Gastrocnemius medialis (tissue), 4 donors: ENCODE results near the gene PRKN. TPM values are rescaled to one million over a fixed set of nuclear protein-coding genes. Genes with fewer than 3 reads are reported as not detected.

Experiments
- ATAC-seq, 2 donors: fragments of 150-250 bp; one replicate each; pipeline ENCODE4 v1.9.1; 2016
- DNase-seq, 2 donors: peaks; one replicate each; pipeline ENCODE4 v3.0.0-alpha.2; 2019
- H3K27ac ChIP-seq, 4 donors: fragments of 200-600 bp; sonication (generic); 1 replicate in 1 of 4; 2 replicates in 3 of 4; pipeline ENCODE4 v1.5.1; 2016 to 2018; ENCODE audit warnings: mild to moderate bottlenecking in 2 of 4, moderate library complexity in 1 of 4
- H3K27me3 ChIP-seq, 3 donors: fragments of 200-600 bp; sonication (generic) in 2 of 3; 1 replicate in 1 of 3; 2 replicates in 2 of 3; pipeline versions ENCODE4 v1.5.1 to v1.6.0; 2016 to 2019; ENCODE audit warnings: mild to moderate bottlenecking in 1 of 3, moderate library complexity in 1 of 3
- H3K36me3 ChIP-seq, 2 donors: fragments of 200-600 bp; sonication (generic) in 1 of 2; one replicate each; pipeline ENCODE4 v1.5.1; 2017 to 2018
- H3K4me1 ChIP-seq, 2 donors: fragments of 200-600 bp; sonication (generic) in 1 of 2; one replicate each; pipeline ENCODE4 v1.5.1; 2016 to 2017; ENCODE audit warnings: mild to moderate bottlenecking in 2 of 2
- H3K4me3 ChIP-seq, 4 donors: fragments of 200-600 bp; sonication (generic) in 3 of 4; 1 replicate in 1 of 4; 2 replicates in 3 of 4; pipeline ENCODE4 v1.5.1; 2016 to 2019; ENCODE audit warnings: mild to moderate bottlenecking in 2 of 4
- H3K9me3 ChIP-seq, 3 donors: fragments of 200-600 bp; sonication (generic) in 2 of 3; 1 replicate in 1 of 3; 2 replicates in 2 of 3; pipeline ENCODE4 v1.5.1; 2016 to 2019
- POLR2A ChIP-seq, 2 donors: fragments of 450-650 bp; IDR thresholded peaks; one replicate each; pipeline ENCODE4 v1.6.1; 2017; ENCODE audit warnings: antibody characterized with exemption in 2 of 2, mild to moderate bottlenecking in 2 of 2, moderate library complexity in 2 of 2
- in situ Hi-C, 4 donors: fragments of 200-750 bp; cut with MboI; loops; one replicate each; pipeline versions ENCODE4 v1.15.0 to v1.8.0; 2017; ENCODE audit warnings: low sequenced_read_pairs in 4 of 4
- intact Hi-C: fragments of 100-400 bp; cut with DNase I; formaldehyde crosslinking; loops from one replicate; pipeline ENCODE4 v1.15.1; 2023; ENCODE audit warnings: low total_unique reads
- total RNA-seq, 4 donors: library from RNA; depleted of rRNA; stranded (reverse); fragments of >200 nt; gene quantifications; one replicate each; pipeline versions ENCODE4 v1.1.0 to v1.2.3, GENCODE V29; 2016
- TF ChIP-seq, protein P1 (sequence below), 5 experiments: fragments of 450-650 bp in 3 of 5; fragments of 200-600 bp in 2 of 5; sonication (generic) in 2 of 5; IDR thresholded peaks in 4 of 5; conservative IDR thresholded peaks in 1 of 5; 1 replicate in 4 of 5; 2 replicates in 1 of 5; pipeline ENCODE4 v1.5.1; 2016 to 2019; ENCODE audit warnings: antibody characterized with exemption in 5 of 5, mild to moderate bottlenecking in 3 of 5, moderate library complexity in 3 of 5

PRKN gene
- total RNA-seq, 4 donors from 2014 or later: 8.4 to 21.6 (median 13.7) TPM

GRCh38 chr6:162070639-162071038 lies 656.9 kb downstream of the PRKN start:
- H3K27me3 ChIP-seq: no peaks in the 10 kb centered on the region
- no peaks in the 10 kb centered on the region for H3K9me3 ChIP-seq
- H3K4me3 ChIP-seq: no peak overlapping the region
- no peaks in the 10 kb centered on the region for H3K4me1 ChIP-seq
- no peaks in the 10 kb centered on the region for H3K36me3 ChIP-seq
- ATAC-seq (no peak), DNase-seq (no peak)
- intact Hi-C loops (no loop called here), in situ Hi-C loops (no loop called here)
- no peak overlapping the region for H3K27ac ChIP-seq
- TF ChIP-seq POLR2A (IDR thresholded peaks at IDR 0.05): no peak
- TF ChIP-seq, protein P1, sequence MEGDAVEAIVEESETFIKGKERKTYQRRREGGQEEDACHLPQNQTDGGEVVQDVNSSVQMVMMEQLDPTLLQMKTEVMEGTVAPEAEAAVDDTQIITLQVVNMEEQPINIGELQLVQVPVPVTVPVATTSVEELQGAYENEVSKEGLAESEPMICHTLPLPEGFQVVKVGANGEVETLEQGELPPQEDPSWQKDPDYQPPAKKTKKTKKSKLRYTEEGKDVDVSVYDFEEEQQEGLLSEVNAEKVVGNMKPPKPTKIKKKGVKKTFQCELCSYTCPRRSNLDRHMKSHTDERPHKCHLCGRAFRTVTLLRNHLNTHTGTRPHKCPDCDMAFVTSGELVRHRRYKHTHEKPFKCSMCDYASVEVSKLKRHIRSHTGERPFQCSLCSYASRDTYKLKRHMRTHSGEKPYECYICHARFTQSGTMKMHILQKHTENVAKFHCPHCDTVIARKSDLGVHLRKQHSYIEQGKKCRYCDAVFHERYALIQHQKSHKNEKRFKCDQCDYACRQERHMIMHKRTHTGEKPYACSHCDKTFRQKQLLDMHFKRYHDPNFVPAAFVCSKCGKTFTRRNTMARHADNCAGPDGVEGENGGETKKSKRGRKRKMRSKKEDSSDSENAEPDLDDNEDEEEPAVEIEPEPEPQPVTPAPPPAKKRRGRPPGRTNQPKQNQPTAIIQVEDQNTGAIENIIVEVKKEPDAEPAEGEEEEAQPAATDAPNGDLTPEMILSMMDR (IDR thresholded peaks at IDR 0.05 in 4 of 5, conservative IDR thresholded peaks at IDR 0.05 in 1 of 5): no peak

- no peak overlapping the region for H3K27ac ChIP-seq
- H3K36me3 ChIP-seq: no peaks in the 10 kb centered on the region
- no peaks in the 10 kb centered on the region for H3K27me3 ChIP-seq
- intact Hi-C loops: no loop called here
- in situ Hi-C loops: no loop called here
- no peaks in the 10 kb centered on the region for H3K9me3 ChIP-seq
- H3K4me1 ChIP-seq: no peaks in the 10 kb centered on the region
- TF ChIP-seq POLR2A (IDR thresholded peaks at IDR 0.05): no peak
- TF ChIP-seq, protein P1 (IDR thresholded peaks at IDR 0.05 in 4 of 5, conservative IDR thresholded peaks at IDR 0.05 in 1 of 5): no peak
- no peak for DNase-seq
- ATAC-seq: no peak
- H3K4me3 ChIP-seq: no peak overlapping the region
Observed at GRCh38 chr6:162069995-162070394, 657.6 kb downstream of the PRKN start.

GRCh38 chr6:162068340-162068739 lies 659.2 kb downstream of the PRKN start:
- Histone ChIP-seq H3K27me3 (no peaks in the 10 kb centered on the region), H3K4me3 (no peak overlapping the region), H3K36me3 (no peaks in the 10 kb centered on the region), H3K27ac (no peak overlapping the region), H3K9me3 (no peaks in the 10 kb centered on the region), H3K4me1 (no peaks in the 10 kb centered on the region)
- in situ Hi-C loops (no loop called here), intact Hi-C loops (no loop called here)
- TF ChIP-seq POLR2A (IDR thresholded peaks at IDR 0.05): no peak
- TF ChIP-seq, protein P1 (IDR thresholded peaks at IDR 0.05 in 4 of 5, conservative IDR thresholded peaks at IDR 0.05 in 1 of 5): no peak
- no peak for DNase-seq
- ATAC-seq: no peak

GRCh38 chr6:162063666-162064065 lies 663.9 kb downstream of the PRKN start:
- no peak for ATAC-seq
- no peak for DNase-seq
- Histone ChIP-seq H3K4me1 (peaks cover 14 to 15% of the 10 kb centered on the region in 2 donors), H3K27me3 (no peaks in the 10 kb centered on the region), H3K27ac (no peak overlapping the region), H3K4me3 (no peak overlapping the region), H3K9me3 (no peaks in the 10 kb centered on the region), H3K36me3 (no peaks in the 10 kb centered on the region)
- in situ Hi-C loops: no loop called here
- TF ChIP-seq, protein P1 (IDR thresholded peaks at IDR 0.05 in 4 of 5, conservative IDR thresholded peaks at IDR 0.05 in 1 of 5): no peak
- TF ChIP-seq POLR2A (IDR thresholded peaks at IDR 0.05): no peak
- intact Hi-C loops: no loop called here

- TF ChIP-seq, protein P1 (IDR thresholded peaks at IDR 0.05 in 4 of 5, conservative IDR thresholded peaks at IDR 0.05 in 1 of 5): no peak
- no peak for TF ChIP-seq POLR2A (IDR thresholded peaks at IDR 0.05)
- no peak overlapping the region for H3K4me3 ChIP-seq
- no peaks in the 10 kb centered on the region for H3K27me3 ChIP-seq
- no peaks in the 10 kb centered on the region for H3K36me3 ChIP-seq
- no peak overlapping the region for H3K27ac ChIP-seq
- peaks cover 14 to 15% of the 10 kb centered on the region in 2 donors for H3K4me1 ChIP-seq
- intact Hi-C loops (no loop called here), in situ Hi-C loops (no loop called here)
- peak in 1 of 2 donors; percentile 51 for ATAC-seq
- no peaks in the 10 kb centered on the region for H3K9me3 ChIP-seq
- peak in 1 of 2 donors; percentile 20 for DNase-seq
Observed at GRCh38 chr6:162058281-162058875, 669.2 kb downstream of the PRKN start.
